AG10803 (cell line): ENCODE measurements around the gene CDH22.

Experiments
- DNase-seq: peaks from one replicate; pipeline ENCODE4 v3.0.0; 2010; ENCODE audit warnings: low read depth
- H3K4me3 ChIP-seq: 2 replicates; pipeline ENCODE4 v1.5.1; 2011; ENCODE audit warnings: mild to moderate bottlenecking, low read length, control low read depth
- TF ChIP-seq, protein P1 (sequence below): conservative IDR thresholded peaks from 2 replicates; pipeline ENCODE4 v1.5.1; 2011; ENCODE audit warnings: mild to moderate bottlenecking, low read length, control low read depth, inconsistent platforms

The CDH22 gene

DNA sequence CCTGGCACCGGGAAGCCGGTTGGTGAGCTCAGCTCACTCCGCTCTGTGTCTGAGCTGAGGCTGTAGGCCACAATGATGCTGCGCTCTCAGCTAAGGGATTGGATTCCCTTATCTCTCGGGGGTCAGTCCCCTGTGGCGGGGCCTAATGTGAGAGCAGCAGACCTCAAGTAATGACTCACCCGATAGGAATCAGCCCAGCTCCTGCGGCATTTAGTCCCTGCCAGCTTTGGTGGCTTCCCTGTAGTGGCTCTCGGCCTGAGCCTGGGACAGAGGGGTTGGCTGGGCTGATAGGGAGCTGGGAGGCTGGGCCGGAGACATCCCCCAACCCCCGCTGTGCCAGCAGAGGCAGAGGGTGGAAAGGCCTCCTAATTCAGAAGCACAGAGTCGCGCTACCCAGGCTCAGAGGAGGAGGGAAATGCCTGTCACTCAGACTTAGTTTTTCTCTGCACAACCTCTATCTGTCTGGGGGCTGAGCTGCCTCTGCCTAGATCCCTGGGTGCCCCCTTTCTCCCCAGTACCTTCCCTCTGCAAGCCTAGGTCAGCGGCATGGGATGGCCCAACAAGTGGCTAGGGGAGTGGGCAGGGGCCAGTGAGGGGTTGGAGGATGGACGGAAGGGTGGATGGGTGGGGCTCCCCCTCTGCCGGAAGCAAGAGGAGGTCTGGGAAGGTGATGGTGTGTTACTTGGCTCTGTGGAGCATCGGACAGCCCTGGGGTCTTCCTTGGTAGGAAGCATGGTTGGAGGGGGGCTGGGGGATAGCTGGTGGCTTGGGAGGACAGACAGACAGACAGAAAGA is 92.2 kb downstream of the CDH22 start:
- TF ChIP-seq, protein P1, sequence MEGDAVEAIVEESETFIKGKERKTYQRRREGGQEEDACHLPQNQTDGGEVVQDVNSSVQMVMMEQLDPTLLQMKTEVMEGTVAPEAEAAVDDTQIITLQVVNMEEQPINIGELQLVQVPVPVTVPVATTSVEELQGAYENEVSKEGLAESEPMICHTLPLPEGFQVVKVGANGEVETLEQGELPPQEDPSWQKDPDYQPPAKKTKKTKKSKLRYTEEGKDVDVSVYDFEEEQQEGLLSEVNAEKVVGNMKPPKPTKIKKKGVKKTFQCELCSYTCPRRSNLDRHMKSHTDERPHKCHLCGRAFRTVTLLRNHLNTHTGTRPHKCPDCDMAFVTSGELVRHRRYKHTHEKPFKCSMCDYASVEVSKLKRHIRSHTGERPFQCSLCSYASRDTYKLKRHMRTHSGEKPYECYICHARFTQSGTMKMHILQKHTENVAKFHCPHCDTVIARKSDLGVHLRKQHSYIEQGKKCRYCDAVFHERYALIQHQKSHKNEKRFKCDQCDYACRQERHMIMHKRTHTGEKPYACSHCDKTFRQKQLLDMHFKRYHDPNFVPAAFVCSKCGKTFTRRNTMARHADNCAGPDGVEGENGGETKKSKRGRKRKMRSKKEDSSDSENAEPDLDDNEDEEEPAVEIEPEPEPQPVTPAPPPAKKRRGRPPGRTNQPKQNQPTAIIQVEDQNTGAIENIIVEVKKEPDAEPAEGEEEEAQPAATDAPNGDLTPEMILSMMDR: no peak
- DNase-seq: peak; percentile 26
- H3K4me3 ChIP-seq: no peak overlapping the region

DNA sequence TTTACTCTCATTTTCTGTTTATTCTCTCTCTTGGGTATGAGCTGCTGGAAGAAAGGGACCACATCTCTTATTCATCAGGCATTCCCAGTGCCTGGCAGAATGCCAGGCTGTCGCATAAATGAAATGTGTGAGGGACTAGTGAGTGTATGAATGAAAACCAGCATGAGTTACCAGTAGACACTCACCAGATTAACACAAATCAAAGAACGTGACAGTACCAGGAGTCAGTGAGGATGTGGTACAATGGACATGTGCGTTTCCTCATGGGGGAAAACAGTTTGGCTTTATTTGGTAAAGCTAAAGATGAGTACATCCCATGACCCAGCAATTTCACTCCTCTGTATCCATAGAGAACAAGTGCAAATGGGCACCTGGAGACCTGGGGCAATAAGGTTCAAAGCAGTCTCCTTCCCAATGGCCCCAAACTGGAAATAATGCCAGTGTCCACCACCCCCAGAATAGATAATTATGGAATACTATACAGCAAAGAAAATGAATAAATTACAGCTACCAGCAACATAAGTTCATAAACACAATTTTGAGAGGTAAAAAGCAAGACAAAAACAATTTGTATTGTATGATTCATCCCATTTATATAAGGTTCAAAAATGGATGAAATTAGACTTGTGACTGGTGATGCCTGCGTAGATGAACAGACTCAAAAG is 93.3 kb downstream of the CDH22 start:
- H3K4me3 ChIP-seq: no peak overlapping the region
- TF ChIP-seq, protein P1: no peak
- DNase-seq: no peak

DNA sequence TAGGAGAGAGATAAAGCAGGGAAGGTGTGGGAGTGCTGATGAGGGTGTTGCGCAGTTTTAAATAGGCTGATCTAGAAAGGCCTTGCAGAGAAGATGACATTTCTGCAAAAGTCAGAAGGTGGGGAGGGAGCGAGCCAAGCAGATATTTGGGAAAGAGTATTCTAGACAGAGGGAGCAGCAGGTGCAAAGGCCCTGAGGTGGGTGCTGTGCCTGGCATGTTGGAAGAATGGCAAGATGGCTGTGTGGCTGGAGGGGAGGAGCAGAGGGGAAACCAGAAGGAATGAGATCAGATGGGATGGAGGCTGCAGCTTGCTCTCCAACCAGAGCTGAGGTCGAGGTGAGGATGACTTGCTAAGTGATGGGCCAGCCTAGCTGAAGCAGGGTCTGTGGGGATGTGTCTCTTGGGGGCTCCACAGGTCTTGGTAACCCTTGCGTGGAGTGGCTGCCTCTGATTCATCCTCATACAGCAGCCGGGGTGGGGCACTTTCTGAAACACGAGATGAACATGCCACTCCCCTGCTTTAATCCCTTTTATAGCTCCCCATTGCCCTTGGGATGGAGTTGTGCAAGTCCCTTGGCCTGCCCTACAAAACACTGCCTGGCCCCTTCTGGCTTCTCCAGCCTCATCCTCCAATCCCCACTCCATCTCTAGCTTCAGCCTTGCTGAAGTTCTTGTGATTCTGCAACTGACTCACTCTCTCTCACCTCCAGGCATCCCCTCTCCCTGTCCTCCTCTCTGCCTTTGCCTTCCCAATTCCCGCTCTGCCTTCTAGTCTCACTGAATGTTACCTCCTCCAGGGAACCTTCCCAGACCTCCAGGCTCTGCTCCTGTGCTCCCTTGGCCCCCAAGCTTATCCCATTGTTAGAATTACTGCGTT is 94.1 kb downstream of the CDH22 start:
- H3K4me3 ChIP-seq: no peak overlapping the region
- DNase-seq: no peak
- TF ChIP-seq, protein P1: no peak

DNA sequence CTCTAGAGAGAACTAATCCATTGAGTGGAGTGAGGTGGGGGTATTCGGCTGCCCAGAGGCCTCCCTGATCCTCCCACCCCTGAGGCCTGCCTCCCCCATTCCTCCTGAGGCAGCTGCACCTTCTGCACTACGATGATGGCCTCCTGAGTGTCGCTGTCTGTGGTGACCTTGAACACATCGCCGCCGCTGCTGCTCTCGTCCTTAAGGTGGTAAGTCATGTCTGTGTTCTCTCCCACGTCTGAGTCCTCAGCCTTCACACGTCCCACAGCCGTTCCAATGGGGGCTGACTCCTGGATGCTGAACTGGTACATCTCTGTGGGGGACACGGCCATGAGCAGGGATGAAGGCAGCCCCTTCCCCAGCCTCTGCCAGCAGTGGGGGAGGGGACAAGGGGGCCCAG is 95.4 kb downstream of the CDH22 start:
- DNase-seq: no peak
- TF ChIP-seq, protein P1: no peak
- H3K4me3 ChIP-seq: no peak overlapping the region

DNA sequence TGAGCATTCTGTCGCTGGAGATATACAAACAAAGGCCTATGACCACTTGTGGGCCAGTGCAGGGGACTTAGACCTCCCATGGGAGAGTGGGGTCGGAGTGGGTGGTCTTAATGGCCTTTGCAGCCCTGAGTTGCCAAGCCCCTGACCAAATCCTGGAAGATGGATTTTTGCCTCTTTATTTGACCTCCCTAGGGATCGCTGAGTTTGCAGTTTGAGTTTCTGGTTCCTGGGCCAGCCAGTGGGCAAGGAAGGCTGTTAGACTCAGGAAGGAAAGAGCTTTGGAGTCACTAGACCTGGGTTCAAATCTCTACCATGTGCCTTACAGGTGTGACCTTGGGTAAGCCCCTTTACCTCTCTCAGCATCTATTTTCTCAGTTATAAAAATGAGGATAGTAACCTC is 96.0 kb downstream of the CDH22 start:
- DNase-seq: no peak
- no peak overlapping the region for H3K4me3 ChIP-seq
- TF ChIP-seq, protein P1: no peak

DNA sequence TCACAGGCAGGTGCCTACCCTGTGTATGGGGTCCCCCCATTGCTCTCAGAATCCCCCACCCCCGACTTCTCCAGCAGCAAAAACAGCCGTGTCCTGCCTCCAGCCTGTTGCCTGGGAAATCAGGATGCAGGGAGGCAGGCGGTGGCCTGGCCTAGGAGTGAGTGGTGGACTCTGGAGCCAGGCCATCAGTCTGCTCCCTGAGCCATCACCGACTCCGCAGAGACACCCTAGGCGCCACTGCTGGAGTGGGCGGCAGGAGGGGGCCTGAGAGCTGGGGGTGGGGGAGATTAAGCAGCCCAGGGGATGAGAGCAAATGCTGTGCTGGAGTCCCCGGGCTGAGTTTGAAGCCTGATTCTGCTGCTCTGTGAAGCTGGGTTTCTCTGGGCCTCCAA is 97.0 kb downstream of the CDH22 start:
- no peak overlapping the region for H3K4me3 ChIP-seq
- DNase-seq: no peak
- TF ChIP-seq, protein P1: no peak
